H1 (cell line): ENCODE results near the gene ARHGAP26. TPM values are rescaled to one million over a fixed set of nuclear protein-coding genes. Genes with fewer than 3 reads are reported as not detected.

Source experiments
- CBX5 ChIP-seq: fragments of 300-800, 300-1000 bp; sonication (generic); IDR thresholded peaks from 2 replicates; pipeline ENCODE4 v1.7.1; 2016; ENCODE audit warnings: antibody characterized with exemption, low read length, low read depth
- CHD2 ChIP-seq: IDR thresholded peaks from 2 replicates; pipeline ENCODE4 v1.6.1; 2012; ENCODE audit warnings: low read length, improper control_type of control experiment
- JUN ChIP-seq: IDR thresholded peaks from 2 replicates; pipeline ENCODE4 v1.6.1; 2011; ENCODE audit warnings: low read depth, mild to moderate bottlenecking, improper control_type of control experiment, low read length
- TBP ChIP-seq: IDR thresholded peaks from 2 replicates; pipeline ENCODE4 v1.6.1; 2011; ENCODE audit warnings: low read depth, low read length, improper control_type of control experiment
- polyA plus RNA-seq, 7 experiments: library from polyadenylated mRNA; depleted of rRNA in 3 of 7; stranded (reverse) in 5 of 7; unstranded in 2 of 7; fragments of >200 nt in 5 of 7; fragments of 200-250 nt in 2 of 7; gene quantifications; 1 replicate in 5 of 7; 2 replicates in 1 of 7; 4 replicates in 1 of 7; pipeline versions ENCODE4 v1.2.1 to v1.2.3, GENCODE V29; 2011 to 2013; ENCODE audit warnings: missing spikeins in 2 of 7, mixed read lengths in 2 of 7
- total RNA-seq: library from RNA; stranded (reverse); fragmentation: NEBNext Ultra II Directional; extraction: Animal tissue kit (Norgen Biotek cat#: 25700); gene quantifications from 2 replicates; pipeline ENCODE4 v1.2.1, GENCODE V29; 2021
- TF ChIP-seq, protein P1 (sequence below): IDR thresholded peaks from 2 replicates; pipeline ENCODE4 v1.6.1; 2012; ENCODE audit warnings: low read length, inconsistent platforms

The ARHGAP26 gene
- total and polyA plus RNA-seq, 2 of the 8 experiments (the other 6 are each of a cell fraction or from before 2014, with no cell fraction given), result 7.1 to 24.8 TPM

DNA sequence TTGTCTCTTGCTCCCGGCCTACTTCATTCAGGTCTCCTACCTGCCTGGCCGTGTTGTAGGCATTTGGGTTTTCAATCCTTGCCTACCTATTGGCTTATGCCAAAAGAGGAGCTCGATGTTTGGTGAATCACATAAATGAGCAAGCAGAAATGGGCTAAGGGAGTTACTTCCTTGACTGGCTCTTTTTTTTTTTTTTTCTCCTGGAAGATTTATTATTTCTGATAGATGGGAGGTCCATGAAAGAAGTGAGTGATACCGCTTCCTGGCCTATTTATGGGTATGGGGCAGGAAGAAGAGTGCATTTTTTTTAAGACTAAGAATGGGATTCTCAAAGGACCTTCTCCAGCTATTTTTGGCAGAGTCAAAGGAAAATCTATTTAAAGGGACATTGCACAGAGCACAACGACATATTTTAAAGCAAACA, 294.1 kb downstream of the ARHGAP26 start (continued):
- TF ChIP-seq CHD2 (no peak), CBX5 (no peak), JUN (no peak), TBP (no peak)
- TF ChIP-seq, protein P1, sequence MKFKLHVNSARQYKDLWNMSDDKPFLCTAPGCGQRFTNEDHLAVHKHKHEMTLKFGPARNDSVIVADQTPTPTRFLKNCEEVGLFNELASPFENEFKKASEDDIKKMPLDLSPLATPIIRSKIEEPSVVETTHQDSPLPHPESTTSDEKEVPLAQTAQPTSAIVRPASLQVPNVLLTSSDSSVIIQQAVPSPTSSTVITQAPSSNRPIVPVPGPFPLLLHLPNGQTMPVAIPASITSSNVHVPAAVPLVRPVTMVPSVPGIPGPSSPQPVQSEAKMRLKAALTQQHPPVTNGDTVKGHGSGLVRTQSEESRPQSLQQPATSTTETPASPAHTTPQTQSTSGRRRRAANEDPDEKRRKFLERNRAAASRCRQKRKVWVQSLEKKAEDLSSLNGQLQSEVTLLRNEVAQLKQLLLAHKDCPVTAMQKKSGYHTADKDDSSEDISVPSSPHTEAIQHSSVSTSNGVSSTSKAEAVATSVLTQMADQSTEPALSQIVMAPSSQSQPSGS, result no peak
